Lower leg skin (tissue), 3 donors: ENCODE results near the gene NOVA2.

Source experiments
- CTCF ChIP-seq, 3 donors: fragments of 450-650 bp; IDR thresholded peaks; one replicate each; pipeline ENCODE4 v1.5.1; 2016; ENCODE audit warnings: antibody characterized with exemption in 3 of 3, mild to moderate bottlenecking in 3 of 3, moderate library complexity in 2 of 3
- POLR2A ChIP-seq, 2 donors: fragments of 450-650 bp; IDR thresholded peaks; one replicate each; pipeline ENCODE4 v1.6.1; 2016 to 2017; ENCODE audit warnings: antibody characterized with exemption in 2 of 2, mild to moderate bottlenecking in 1 of 2, moderate library complexity in 1 of 2

- no peak for TF ChIP-seq CTCF (IDR thresholded peaks at IDR 0.05)
- TF ChIP-seq POLR2A (IDR thresholded peaks at IDR 0.05), result no peak
These were observed 32.7 kb upstream of the NOVA2 start for GRCh38 chr19:46006411-46006810.
